HT1080 (cell line): ENCODE results near the gene ACBD6. TPM values are rescaled to one million over a fixed set of nuclear protein-coding genes. Genes with fewer than 3 reads are reported as not detected.
A peak's percentile ranks its signal among the peaks of the same experiment; 100 is the strongest.

Experiments used
- DNase-seq: peaks from one replicate; pipeline ENCODE4 v3.0.0-alpha.2; 2015; ENCODE audit warnings: low read depth
- total RNA-seq: library from RNA; depleted of rRNA; stranded (reverse); fragments of >200 nt; shearing (Covaris generic); gene quantifications from 2 replicates; pipeline ENCODE4 v1.2.3, GENCODE V29; 2014

ACBD6 gene
- total RNA-seq, 1 experiment from 2014 or later = 67.0 TPM

DNA sequence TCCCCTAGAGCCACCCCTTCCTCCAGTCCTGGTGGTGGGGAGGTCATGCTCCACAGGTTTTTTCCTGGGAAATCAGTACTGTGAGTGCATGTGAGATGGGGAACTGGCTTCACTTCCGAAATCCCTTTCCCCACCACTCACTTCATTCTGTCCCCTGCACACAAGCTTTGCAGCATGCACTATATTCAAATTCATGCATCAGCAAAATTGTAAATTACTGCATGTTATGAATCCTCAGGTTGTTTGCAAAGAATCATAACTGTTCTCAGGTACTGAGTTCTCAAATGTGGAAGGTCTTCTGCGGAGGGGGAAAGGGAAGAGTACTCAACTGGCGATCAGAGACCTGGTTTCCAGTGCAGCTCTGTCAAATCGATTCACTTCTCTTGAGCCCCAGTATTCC is 230.0 kb downstream of the ACBD6 start:
- DNase-seq = no peak

DNA sequence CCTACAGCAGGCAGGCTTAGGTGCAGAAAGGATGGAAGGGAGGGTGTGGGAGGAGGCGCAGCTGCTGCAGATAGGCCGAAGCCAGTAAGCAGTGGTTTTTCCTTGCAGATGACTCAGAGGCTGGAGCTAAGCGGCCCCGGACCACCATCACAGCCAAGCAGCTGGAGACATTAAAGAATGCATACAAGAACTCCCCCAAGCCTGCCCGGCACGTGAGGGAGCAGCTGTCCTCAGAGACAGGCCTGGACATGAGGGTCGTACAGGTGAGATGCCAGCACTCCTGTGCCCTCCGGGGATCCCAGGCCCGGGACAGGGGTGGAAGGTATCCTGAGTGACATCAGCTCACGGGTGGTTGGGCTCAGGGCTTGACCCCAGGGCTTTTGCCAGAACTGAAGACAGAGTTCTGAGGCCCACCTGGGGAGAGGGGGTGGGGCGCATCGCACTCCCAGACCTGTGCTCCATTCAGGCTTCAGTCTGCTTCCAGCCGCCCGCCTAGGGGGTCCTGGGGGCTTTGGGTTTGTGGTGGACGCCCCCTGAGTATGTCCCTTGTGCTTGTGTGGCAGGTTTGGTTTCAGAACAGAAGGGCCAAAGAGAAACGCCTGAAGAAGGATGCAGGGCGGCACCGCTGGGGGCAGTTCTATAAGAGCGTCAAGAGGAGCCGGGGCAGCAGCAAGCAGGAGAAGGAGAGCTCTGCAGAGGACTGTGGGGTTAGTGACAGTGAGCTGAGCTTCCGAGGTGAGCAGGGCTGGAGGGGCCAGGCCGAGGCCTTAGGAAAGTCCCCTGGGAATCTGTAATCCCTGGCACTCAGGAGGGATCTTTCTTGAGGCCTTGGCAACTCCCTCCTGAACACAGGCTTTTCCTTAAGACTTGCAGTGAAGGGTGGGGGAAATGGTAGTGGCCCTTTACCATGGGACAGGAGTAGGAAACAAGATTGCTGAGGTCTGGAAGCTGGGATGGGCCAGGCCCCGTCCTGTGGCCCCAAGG is 230.8 kb downstream of the ACBD6 start:
- DNase-seq = peak; percentile 81

DNA sequence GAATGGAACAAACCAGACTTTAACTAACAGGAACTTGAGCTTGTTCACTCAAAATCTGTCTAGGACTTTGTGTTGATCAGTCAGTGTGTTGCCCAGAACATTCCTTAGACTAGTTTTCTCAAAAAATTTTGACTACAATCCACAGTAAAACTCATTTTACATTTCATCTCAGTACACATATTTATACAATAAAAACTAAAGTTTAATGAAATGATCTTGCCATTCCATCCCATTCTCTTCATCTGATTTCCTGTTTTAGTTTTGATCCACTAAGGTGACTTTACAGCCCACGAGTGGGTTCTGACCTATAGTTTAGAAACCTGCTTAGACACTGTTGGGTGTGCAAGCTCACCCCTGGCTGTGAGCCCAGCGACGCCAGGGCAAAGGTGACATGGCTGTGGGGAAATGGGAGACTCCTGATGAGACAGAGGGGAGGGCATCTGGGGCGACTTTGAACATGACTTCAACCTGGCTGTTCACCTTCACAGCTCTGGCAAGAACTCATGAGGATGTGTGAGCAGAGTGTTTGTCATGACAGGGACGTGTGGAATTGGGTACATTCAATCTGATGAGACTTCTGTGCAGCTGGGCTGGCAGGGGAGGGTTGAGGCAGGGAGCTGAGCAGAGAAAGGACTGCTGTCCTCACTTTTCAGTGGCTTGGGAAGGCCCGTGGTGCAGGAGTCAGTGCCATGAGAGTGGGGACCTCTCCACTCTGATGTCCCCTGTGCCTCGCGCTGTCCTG is 231.7 kb downstream of the ACBD6 start:
- no peak for DNase-seq

DNA sequence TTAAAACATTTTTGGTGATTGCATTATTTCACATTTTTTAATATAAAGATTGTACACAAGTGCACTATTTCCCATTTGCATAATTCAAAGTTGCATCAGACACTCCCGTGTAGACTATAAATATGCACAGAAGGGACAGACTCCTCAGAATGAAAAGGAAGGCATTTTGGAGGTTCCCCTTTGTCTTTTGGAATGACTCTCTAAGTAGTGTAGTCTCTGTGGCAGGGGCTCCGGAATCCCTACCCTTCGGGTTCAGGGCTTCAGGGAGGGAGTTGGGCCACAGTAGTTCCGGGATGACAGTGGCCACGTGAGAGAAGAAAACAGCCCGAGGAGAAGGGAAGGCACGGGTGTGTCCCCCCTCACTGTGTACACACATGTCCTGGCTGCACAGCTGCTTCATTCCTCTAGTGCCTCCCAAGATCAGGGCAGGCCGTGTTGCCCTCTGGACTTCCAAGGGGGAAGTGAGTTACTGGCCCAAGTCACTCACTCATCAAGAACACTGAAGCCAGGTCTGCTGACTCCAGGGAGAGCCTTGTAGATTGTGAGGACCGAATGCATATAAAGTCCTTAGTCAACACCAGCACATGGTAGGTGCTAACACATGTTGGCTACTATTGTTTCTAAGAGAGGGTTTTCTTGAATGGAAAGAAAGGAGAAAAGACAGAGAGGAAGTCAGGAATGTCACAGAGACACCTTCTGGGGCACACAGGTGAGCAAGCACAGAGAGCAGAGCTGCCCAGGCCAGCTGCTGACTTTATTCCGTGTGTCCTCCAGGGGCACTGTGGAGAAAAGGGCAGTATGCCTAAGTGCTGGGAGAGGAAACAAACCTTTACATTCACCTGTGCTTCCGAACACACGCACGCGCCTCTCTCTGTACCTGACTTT is 232.5 kb downstream of the ACBD6 start:
- no peak for DNase-seq

DNA sequence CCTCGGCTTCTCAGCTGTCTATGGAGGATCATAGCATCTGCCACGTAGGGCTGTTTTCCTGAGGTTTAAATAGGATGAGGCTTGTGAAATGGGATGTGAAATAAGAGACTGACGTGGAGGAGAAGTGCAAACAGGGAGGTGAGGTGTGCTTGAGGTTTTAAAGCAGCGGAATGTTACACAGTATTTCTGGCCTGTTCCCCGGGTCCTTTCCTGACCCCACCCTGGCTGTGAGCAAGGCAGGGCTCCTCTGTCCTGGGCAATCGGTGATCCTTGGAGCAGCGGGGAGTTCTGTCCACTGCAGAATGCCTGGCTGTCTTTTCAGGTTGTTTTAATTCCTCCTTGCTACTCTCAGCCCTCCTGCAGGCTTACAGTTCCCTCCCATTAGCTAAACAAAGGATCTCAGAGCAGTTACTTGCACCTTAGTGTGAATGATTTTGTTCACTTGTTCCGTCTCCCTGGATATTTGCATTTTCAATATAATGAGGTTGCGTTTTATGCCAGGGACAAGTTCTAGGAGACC is 233.8 kb downstream of the ACBD6 start:
- DNase-seq = no peak

DNA sequence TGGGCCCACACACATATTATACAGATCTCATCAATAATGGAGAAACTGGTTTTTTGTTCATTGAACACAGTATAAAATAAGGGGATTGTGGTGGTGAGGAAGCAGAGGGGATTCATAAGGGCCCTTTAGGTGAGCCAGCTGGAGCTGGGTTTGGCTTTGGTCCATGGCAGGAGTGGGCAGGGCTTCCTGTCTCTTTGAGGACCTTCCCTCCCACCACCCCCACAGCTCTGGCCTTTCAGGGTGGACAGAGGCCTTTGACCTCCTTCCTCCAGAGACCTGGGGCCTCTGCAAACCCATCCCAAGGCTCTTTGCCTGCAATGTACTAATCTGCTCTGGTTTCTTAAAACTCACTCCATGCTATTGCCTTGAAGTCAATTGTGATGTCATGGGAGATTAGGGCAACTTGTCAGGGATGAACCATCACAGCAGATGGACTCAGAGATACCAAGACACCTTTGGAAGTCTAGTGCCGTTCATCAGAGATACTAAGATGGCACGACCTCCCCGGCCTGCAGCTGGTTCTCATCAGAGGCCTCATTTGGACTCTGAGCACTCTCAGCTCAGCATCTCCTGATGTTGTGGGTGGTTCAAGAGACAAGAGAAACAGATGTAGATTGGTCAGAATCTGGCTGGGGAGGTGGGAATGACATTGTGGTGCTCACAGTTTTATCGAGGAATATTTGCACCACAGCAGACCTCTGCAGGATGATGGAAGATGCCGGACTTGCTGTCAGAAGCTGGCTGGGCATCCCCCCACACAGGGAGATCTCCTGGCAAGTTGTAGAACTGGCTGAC is 234.4 kb downstream of the ACBD6 start:
- no peak for DNase-seq

DNA sequence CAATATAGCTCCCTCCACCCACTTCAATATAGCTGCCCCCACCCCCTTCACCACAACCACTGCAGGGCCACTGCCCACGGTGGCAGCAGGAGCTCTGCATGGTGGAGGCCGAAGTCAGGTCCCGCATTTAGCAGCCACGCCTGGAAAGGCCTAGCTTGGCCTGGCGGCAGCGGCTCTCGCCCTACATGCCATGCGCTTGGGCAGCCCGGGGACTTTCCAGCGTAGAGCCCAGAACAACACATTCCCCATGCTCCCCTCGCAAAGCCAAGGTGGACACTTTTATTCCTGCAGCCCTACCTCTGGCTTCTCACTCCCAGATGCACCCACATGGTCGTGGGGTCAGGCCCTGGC is 235.2 kb downstream of the ACBD6 start:
- no peak for DNase-seq

DNA sequence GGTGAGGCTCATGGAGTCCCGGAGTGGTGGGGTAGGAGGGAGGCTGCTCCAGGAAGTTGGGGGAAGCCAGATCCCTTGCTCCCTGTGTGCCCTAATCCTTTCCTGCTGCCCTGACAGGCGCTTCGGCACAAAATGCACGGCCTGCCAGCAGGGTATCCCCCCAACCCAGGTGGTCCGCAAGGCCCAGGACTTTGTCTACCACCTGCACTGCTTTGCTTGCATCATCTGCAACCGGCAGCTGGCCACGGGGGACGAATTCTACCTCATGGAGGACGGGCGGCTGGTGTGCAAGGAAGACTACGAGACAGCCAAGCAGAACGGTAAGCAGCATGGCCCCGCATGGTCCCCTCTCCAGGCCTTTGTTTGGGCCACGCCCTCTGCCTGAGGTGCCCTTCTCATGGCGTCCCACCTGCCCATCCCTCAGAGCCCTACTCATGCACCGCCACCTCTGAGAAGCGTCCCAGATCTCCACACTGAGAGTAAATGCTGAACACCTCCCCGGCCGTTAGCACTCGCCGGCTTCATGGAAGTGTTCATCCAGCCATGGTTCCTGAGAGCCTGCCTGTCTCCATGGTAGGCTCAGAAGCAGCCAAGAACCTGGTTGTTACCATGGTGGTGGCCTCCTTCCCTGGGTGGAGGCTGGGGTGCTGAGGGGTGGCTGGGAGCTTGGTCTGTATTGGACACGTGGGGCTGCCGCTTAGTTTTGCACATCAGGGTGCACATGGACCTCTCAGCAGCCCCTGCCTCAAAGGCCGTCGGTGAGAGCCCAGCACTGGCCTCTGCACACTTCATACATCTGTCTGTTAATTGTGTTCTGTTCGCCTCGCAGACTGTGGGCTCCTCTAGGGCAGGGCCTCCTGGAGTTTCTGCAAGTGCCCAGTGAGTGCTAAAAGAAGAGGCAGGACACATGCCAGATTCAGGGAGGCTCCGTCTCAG is 235.8 kb downstream of the ACBD6 start:
- no peak for DNase-seq

DNA sequence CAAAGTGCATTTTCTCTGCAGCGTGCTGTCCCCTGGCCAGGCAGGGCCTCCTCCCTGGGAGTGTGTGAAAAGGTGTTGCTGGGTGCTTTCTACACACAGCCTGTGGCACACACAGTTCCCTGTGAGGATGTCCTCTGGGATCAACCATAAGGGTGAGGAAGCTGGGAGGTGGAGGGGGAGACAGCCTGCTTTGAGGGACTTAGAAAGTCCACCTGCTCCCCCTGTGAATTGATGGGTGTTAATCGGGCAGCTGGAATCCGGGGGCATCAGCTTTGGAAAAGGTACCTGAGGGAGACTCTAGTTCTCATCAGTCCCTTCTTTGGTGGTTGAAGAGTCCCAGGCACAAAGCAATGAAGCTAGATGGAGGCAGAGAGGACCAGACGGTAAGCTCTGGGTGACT is 236.5 kb downstream of the ACBD6 start:
- no peak for DNase-seq

DNA sequence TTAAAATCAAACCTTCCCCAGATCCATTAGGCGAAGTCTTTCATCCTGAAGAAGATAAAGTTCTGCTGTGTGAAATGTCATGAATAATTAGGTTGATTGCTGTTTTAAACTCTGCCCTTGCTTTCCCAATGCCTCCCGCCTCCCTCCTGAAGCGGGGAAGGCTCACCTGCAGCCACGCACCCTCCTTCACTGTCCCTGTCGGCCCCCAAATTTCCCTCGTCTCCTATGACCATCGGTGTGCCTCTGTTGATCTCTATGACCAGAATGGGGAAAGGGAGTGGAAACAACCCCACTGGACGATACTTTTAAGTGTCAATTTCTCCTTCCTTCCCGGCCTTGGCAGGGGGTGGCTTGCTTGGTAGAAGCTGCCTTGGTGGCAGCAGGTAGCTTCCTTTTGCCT is 237.2 kb downstream of the ACBD6 start:
- no peak for DNase-seq

DNA sequence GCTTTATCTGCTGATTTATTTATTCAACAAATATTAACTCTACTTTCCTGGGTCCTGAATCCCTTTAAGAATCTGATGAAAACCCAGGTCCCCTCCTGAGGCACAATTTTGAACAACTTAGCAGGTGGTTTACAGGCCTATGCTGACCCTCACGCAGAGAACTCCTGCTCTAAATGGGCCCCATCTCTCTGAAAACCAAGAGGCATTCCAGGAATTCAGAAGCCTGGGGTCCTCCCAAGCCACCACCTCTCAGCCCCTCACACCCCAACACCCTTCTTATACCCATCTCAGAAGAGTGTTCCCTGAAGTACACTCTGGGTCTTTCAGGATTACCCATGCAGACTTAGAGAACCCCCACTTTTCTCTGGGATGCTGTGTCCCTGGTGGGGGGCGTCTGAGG is 237.8 kb downstream of the ACBD6 start:
- DNase-seq = no peak

DNA sequence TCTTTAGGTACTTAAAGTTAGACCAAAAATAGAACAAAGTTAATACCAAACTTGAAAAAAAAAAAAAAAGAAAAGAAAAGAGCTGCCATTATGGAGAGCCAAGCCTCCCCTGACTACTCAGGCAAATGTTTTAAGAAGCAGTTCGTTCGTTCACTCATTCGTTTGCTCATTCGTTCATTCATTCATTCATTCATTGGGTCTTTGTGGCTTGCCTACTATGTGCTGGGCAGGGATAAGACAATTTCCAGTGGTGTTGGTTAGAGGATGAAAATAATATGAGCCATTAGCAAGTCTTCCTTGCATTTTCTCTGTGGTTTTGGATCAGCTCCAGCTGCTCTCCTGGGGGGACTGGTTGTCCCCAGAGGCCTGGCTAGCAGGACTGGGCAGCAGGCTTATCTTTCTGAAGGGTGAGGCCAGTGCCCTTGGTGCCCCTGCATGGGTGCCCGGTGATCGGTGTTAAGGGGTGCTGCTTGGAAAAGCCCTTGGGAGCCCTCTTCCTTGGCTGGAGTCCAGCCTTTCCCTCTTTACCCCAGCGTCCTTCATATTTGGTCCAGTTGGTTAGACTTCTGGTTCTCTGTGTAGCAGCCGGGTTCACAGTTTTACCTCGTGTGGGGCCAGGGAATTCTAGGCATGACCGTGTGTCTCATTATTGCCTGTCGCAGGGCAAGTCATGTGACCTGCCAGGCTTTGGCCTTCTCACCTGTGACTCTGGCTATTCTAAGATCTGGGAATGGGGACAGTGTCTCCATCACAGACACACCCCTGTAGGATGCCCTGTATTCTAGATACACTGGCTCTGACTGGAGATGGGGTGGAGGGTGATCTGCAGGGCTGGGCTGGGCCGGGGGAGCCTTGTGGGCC is 239.5 kb downstream of the ACBD6 start:
- DNase-seq = peak; percentile 21

DNA sequence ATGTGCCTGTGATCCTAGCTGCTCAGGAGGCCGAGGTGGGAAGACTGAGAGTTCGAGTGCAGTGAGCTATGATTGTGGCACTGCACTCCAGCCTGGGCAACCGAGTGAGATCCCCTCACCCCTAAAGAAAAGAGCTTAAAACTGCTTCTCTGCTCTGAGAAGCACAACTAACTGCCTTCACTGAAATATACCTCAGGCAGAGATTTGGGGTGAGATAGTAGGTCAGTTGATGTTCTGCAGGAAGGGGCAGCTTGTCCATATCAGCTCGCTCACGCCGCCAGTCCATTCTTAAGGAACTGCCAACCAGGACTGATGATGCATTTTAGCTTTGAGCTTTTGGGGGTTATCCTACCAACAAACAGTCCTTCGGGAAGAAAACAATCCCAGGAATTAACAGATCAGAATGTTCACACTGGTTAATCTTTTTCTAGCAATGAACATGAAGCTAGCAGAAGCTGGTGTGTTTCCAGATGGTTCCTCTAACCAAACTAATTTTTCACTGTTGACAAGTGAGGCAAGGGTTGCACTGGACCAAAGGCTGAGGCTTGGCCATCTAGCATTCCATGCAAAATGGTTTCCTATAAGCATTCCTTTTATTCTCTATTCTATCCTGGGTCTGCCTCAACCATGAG is 240.7 kb downstream of the ACBD6 start:
- no peak for DNase-seq

DNA sequence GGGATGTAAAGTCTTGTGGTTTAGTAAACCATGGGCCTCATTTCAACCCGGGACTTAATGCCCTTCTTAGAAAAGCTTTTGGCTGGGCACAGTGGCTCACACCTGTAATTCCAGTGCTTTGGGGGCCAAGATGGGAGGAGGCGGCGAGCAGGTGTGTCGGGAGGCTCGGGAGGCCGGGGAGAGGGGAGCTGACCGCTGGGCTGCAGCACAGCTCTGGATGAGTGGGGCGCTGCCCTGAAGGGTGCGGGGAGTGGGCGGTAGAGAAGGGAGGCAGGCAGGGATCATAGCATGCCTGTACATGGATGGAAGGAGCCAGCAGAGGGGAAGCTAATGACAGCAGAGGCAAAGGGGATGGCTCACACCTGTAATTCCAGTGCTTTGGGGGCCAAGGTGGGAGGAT is 241.3 kb downstream of the ACBD6 start:
- no peak for DNase-seq

DNA sequence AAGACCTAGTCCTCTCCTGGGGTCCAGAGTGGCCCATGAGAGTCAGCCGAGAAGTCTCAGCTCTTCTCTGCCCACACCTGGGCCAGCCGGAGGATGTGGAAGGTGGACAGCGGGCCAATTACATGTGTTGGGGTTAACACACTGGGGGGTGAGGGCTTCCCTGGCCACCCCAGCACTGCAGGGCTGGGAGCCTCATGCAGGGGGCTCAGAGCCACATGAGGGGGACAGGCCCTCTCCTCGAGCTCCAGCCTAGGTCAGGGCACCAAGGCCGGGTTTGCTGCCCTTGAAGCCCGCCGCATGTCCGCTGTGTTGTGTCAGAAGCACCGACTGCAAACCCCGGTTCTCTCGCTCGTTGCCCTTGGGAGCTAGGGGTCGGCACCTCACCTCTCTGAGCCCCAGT is 241.8 kb downstream of the ACBD6 start:
- no peak for DNase-seq

DNA sequence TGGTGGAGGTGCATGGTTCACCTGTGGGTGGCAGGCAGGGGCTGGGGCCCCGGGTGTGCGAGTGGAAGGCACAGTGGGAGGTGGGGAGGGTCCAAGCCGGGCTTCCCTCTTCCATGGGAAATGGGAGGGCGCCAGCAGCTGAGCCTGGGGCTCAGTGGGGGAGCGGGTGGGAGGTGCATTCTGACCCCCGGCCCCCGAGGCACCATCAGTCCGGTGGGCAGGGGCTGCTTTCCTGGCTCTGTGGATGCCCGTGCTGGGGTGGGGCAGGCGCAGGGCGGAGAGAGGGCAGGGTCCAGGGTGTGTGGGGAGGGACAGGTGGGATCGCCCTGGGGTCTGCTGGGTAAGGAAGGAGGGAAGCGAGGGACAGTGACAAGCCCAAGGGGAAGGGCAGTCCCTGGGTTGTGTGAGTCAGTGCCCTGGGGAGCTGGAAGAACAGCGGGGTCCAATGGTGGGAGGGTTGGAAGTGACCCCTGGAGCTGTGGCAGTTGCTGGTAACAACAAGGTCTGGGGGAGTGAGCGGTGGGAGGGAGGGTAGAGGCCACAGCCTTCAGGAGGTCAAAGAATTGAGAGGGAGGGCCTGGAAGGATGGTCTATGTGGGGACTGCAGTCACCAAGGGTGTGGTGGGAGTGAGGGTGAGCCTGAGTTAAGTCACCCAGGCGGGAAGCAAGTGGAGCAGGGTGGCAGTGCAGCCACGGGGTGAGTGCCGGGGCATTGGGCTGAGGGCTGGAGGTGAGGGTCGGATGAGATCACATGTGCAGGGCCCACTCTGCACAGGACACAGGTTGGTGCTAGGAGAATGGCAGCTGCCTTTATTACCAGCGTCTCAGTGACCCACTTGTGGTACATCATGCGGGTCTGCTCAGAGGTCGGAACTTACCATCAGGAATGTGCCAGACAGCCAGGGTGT is 242.7 kb downstream of the ACBD6 start:
- no peak for DNase-seq

DNA sequence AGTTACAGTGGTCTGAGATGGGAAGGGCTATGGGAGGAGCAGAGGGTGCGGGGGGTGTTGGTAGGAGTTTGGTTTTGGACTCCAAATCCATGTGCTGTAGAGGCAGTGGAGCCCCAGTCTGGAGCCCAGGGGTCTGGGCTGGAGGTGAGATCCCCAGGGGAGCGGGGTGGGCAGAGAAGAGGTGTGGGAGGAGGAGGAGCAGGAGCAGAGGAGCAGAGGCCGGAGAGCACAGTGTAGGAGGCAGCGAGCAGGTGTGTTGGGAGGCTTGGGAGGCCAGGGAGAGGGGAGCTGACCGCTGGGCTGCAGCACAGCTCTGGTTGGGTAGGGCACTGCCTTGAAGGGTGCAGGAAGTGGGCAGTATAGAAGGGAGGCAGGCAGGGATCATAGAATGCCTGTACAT is 243.4 kb downstream of the ACBD6 start:
- DNase-seq = no peak
